HCT116 (cell line): ENCODE data around the gene ZNF808.
"Not testable (repeated sequence)": the region's sequence is repeated elsewhere in the genome, so short reads cannot be mapped to it uniquely, and the experiment has no call there.

Experiments
- CEBPB ChIP-seq: IDR thresholded peaks from 2 replicates; pipeline ENCODE4 v1.6.1; 2012; ENCODE audit warnings: low read depth
- ELF1 ChIP-seq: IDR thresholded peaks from 2 replicates; pipeline ENCODE4 v1.6.1; 2012; ENCODE audit warnings: low read depth, borderline replicate concordance
- EZH2 ChIP-seq: fragments of 200-600 bp; sonication (generic); IDR thresholded peaks from 2 replicates; pipeline ENCODE4 v1.6.1; 2017; ENCODE audit warnings: antibody characterized with exemption, mixed run types
- FOSL1 ChIP-seq: IDR thresholded peaks from 2 replicates; pipeline ENCODE4 v1.6.1; 2012; ENCODE audit warnings: low read depth
- JUND ChIP-seq: IDR thresholded peaks from 2 replicates; pipeline ENCODE4 v1.6.1; 2012
- MAX ChIP-seq: IDR thresholded peaks from 2 replicates; pipeline ENCODE4 v1.6.1; 2012
- RAD21 ChIP-seq: IDR thresholded peaks from 2 replicates; pipeline ENCODE4 v1.6.1; 2012; ENCODE audit warnings: low read depth, mild to moderate bottlenecking
- TCF7L2 ChIP-seq: IDR thresholded peaks from 2 replicates; pipeline ENCODE4 v1.7.0; 2011; ENCODE audit warnings: borderline replicate concordance, inconsistent platforms; ENCODE audit not compliant: insufficient read depth, insufficient read length; ENCODE audit errors: extremely low read depth
- ZNF274 ChIP-seq: fragments of 200-500 bp; sonication (Bioruptor generic); IDR thresholded peaks from 2 replicates; pipeline ENCODE4 v1.6.1; 2014; ENCODE audit warnings: mild to moderate bottlenecking, low read depth, low read length, inconsistent platforms
- TF ChIP-seq, protein P1 (sequence below), 3 experiments: fragments of 200-600 bp in 1 of 3; sonication (generic) in 1 of 3; IDR thresholded peaks in 2 of 3; conservative IDR thresholded peaks in 1 of 3; 2 replicates each; pipeline ENCODE4 v1.5.1; 2012 to 2017; ENCODE audit warnings: low read depth in 2 of 3, low read length in 2 of 3, antibody characterized with exemption in 1 of 3, borderline replicate concordance in 1 of 3, control low read depth in 1 of 3, mild to moderate bottlenecking in 1 of 3, mixed read lengths in 1 of 3, mixed run types in 1 of 3, moderate library complexity in 1 of 3; ENCODE audit not compliant: insufficient read depth in 1 of 3

GRCh38 chr19:52601974-52602366 lies 74.5 kb downstream of the ZNF808 start:
- not testable (repeated sequence) for TF ChIP-seq ZNF274, TCF7L2, MAX, RAD21, FOSL1, JUND, ELF1, CEBPB, EZH2
- TF ChIP-seq, protein P1, sequence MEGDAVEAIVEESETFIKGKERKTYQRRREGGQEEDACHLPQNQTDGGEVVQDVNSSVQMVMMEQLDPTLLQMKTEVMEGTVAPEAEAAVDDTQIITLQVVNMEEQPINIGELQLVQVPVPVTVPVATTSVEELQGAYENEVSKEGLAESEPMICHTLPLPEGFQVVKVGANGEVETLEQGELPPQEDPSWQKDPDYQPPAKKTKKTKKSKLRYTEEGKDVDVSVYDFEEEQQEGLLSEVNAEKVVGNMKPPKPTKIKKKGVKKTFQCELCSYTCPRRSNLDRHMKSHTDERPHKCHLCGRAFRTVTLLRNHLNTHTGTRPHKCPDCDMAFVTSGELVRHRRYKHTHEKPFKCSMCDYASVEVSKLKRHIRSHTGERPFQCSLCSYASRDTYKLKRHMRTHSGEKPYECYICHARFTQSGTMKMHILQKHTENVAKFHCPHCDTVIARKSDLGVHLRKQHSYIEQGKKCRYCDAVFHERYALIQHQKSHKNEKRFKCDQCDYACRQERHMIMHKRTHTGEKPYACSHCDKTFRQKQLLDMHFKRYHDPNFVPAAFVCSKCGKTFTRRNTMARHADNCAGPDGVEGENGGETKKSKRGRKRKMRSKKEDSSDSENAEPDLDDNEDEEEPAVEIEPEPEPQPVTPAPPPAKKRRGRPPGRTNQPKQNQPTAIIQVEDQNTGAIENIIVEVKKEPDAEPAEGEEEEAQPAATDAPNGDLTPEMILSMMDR (IDR thresholded peaks at IDR 0.05 in 2 of 3, conservative IDR thresholded peaks at IDR 0.05 in 1 of 3; ENCODE audit: borderline replicate concordance in 1 of 3, insufficient read depth in 1 of 3, low read depth in 2 of 3, low read length in 2 of 3): not testable (repeated sequence)
